ENCODE results near the gene EXT2. TPM values are rescaled to one million over a fixed set of nuclear protein-coding genes. Genes with fewer than 3 reads are reported as not detected.

Gene EXT2
- total and polyA plus RNA-seq, 2 experiments from 2014 or later = 15.9 to 48.6 TPM

- TF ChIP-seq REST (IDR thresholded peaks at IDR 0.05; ENCODE audit: unreplicated experiment) = no peak
- TF ChIP-seq CTCF (conservative IDR thresholded peaks at IDR 0.05; ENCODE audit: low read depth in 2 of 2) = no peak
- no peak for TF ChIP-seq ZNF462 (CRISPR knock-in tag; IDR thresholded peaks at IDR 0.05)
Measured at GRCh38 chr11:44066732-44067141, 28.7 kb upstream of the EXT2 start (continued).
